SK-N-SH treated with all-trans-retinoic acid at 6 μM for 48 hours (cell line): ENCODE data around the gene OR52E1.

Experiments
- ATAC-seq: fragments of 200-7000 bp; cut with Tn5 transposase; 3 replicates; pipeline ENCODE4 v1.9.1; 2020; ENCODE audit warnings: mild to moderate bottlenecking, moderate library complexity
- ARNTL ChIP-seq: fragments of 450-650 bp; formaldehyde crosslinking; IDR thresholded peaks from 2 replicates; pipeline ENCODE4 v1.5.0; 2020; ENCODE audit warnings: low read depth, mild to moderate bottlenecking, moderate library complexity, borderline replicate concordance
- BACH2 ChIP-seq: fragments of 250-450 bp; sonication (Bioruptor Pico); IDR thresholded peaks from 2 replicates; pipeline ENCODE4 v1.9.0; 2021; ENCODE audit warnings: mild to moderate bottlenecking, borderline replicate concordance
- CSRNP3 ChIP-seq: fragments of 250-450 bp; sonication (Bioruptor Pico); IDR thresholded peaks from 2 replicates; pipeline ENCODE4 v1.5.1; 2021; ENCODE audit warnings: mild to moderate bottlenecking, moderate library complexity
- ESRRG ChIP-seq: fragments of 250-450 bp; sonication (Bioruptor Pico); IDR thresholded peaks from 2 replicates; pipeline ENCODE4 v1.6.1; 2021; ENCODE audit warnings: mild to moderate bottlenecking
- OSR1 ChIP-seq: fragments of 250-450 bp; sonication (Bioruptor Pico); IDR thresholded peaks from 2 replicates; pipeline ENCODE4 v1.8.0; 2022; ENCODE audit warnings: moderate library complexity, mild to moderate bottlenecking, inconsistent platforms
- PATZ1 ChIP-seq: fragments of 250-450 bp; sonication (Bioruptor Pico); IDR thresholded peaks from 2 replicates; pipeline ENCODE4 v1.8.0; 2020; ENCODE audit warnings: mild to moderate bottlenecking, moderate library complexity, borderline replicate concordance
- PPARA ChIP-seq: fragments of 250-450 bp; sonication (Bioruptor Pico); IDR thresholded peaks from 2 replicates; pipeline ENCODE4 v1.5.0; 2020; ENCODE audit warnings: mild to moderate bottlenecking, borderline replicate concordance
- RARB ChIP-seq: fragments of 250-450 bp; sonication (Bioruptor Pico); IDR thresholded peaks from 2 replicates; pipeline ENCODE4 v1.8.0; 2021; ENCODE audit warnings: mild to moderate bottlenecking, moderate library complexity
- SNAI2 ChIP-seq: fragments of 250-450 bp; sonication (Bioruptor Pico); IDR thresholded peaks from 2 replicates; pipeline ENCODE4 v1.5.0; 2020; ENCODE audit warnings: mild to moderate bottlenecking, moderate library complexity
- TCF4 ChIP-seq: fragments of 250-450 bp; sonication (Bioruptor Pico); IDR thresholded peaks from 2 replicates; pipeline ENCODE4 v1.8.0; 2021; ENCODE audit warnings: mild to moderate bottlenecking, moderate library complexity, borderline replicate concordance
- TOX ChIP-seq: fragments of 250-450 bp; sonication (Bioruptor Pico); IDR thresholded peaks from 2 replicates; pipeline ENCODE4 v1.8.0; 2021; ENCODE audit warnings: mild to moderate bottlenecking, moderate library complexity, borderline replicate concordance
- TSHZ2 ChIP-seq: fragments of 250-450 bp; sonication (Bioruptor Pico); IDR thresholded peaks from 2 replicates; pipeline ENCODE4 v1.5.0; 2020; ENCODE audit warnings: mild to moderate bottlenecking, moderate library complexity
- ZC3H10 ChIP-seq: fragments of 250-450 bp; sonication (Bioruptor Pico); IDR thresholded peaks from 2 replicates; pipeline ENCODE4 v1.5.1; 2021; ENCODE audit warnings: mild to moderate bottlenecking, moderate library complexity
- ZFP3 ChIP-seq: fragments of 250-450 bp; sonication (Bioruptor Pico); IDR thresholded peaks from 2 replicates; pipeline ENCODE4 v1.5.0; 2020; ENCODE audit warnings: mild to moderate bottlenecking, moderate library complexity
- ZNF565 ChIP-seq: fragments of 450-650 bp; formaldehyde crosslinking; conservative IDR thresholded peaks from 2 replicates; pipeline ENCODE4 v1.5.0; 2020; ENCODE audit warnings: low read depth, mild to moderate bottlenecking, moderate library complexity
- ZNF70 ChIP-seq: fragments of 450-650 bp; formaldehyde crosslinking; IDR thresholded peaks from 2 replicates; pipeline ENCODE4 v1.5.0; 2020; ENCODE audit warnings: mild to moderate bottlenecking, moderate library complexity
- ZNF8 ChIP-seq: fragments of 450-650 bp; formaldehyde crosslinking; IDR thresholded peaks from 2 replicates; pipeline ENCODE4 v1.5.0; 2020; ENCODE audit warnings: mild to moderate bottlenecking, moderate library complexity
- TF ChIP-seq, protein P1 (sequence below): fragments of 250-450 bp; sonication (Bioruptor Pico); IDR thresholded peaks from 2 replicates; pipeline ENCODE4 v1.5.1; 2020; ENCODE audit warnings: low read depth, mild to moderate bottlenecking, moderate library complexity

The OR52E1 gene

DNA sequence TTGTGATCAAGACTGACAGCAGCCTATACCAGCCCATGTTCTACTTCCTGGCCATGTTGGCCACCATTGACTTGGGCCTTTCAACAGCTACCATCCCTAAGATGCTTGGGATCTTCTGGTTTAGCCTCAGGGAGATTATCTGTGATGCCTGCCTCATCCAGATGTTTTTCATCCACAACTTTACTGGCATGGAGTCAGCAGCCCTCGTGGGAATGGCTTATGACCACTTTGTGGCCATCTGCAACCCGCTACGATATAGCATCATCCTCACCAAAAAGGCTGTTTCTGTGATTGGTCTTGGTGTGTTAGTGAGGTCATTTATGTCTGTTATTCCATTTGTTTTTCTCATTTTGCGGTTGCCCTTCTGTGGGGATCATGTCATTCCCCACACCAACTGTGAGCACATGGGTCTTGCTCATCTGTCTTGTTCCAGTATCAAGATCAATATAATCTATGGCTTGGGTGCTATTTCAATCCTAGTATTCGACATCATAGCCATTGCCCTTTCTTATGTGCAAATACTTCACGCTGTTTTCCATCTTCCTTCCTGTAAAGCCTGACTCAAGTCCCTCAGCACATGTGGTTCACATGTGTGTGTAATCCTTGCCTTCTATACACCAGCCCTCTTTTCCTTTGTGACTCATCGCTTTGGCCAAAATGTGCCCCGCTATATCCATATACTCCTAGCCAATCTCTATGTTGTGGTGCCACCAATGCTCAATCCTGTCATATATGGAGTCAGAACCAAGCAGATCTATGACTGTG, 23.6 kb downstream of the OR52E1 start (continued):
- TF ChIP-seq ESRRG (CRISPR knock-in tag): no peak

- TF ChIP-seq BACH2 (no peak), TCF4 (CRISPR knock-in tag) (no peak), OSR1 (CRISPR knock-in tag) (no peak), ZFP3 (no peak), PATZ1 (CRISPR knock-in tag) (no peak), ZC3H10 (CRISPR knock-in tag) (no peak), TOX (CRISPR knock-in tag) (no peak), TSHZ2 (no peak), PPARA (CRISPR knock-in tag) (no peak), ARNTL (no peak)
- TF ChIP-seq, protein P1, sequence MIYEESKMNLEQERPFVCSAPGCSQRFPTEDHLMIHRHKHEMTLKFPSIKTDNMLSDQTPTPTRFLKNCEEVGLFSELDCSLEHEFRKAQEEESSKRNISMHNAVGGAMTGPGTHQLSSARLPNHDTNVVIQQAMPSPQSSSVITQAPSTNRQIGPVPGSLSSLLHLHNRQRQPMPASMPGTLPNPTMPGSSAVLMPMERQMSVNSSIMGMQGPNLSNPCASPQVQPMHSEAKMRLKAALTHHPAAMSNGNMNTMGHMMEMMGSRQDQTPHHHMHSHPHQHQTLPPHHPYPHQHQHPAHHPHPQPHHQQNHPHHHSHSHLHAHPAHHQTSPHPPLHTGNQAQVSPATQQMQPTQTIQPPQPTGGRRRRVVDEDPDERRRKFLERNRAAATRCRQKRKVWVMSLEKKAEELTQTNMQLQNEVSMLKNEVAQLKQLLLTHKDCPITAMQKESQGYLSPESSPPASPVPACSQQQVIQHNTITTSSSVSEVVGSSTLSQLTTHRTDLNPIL (CRISPR knock-in tag): no peak
- ATAC-seq: no peak
Measured at GRCh38 chr11:5096011-5096410, 26.6 kb downstream of the OR52E1 start.

- TF ChIP-seq, protein P1 (CRISPR knock-in tag): no peak
- no peak for TF ChIP-seq TOX (CRISPR knock-in tag)
- no peak for TF ChIP-seq ZNF70 (CRISPR knock-in tag)
- TF ChIP-seq RARB (CRISPR knock-in tag): no peak
- no peak for TF ChIP-seq ZNF565 (CRISPR knock-in tag)
- no peak for TF ChIP-seq PATZ1 (CRISPR knock-in tag)
- TF ChIP-seq SNAI2 (CRISPR knock-in tag): no peak
- TF ChIP-seq PPARA (CRISPR knock-in tag): no peak
- TF ChIP-seq BACH2: no peak
- TF ChIP-seq ZC3H10 (CRISPR knock-in tag): no peak
- no peak for TF ChIP-seq ESRRG (CRISPR knock-in tag)
- no peak for TF ChIP-seq CSRNP3 (CRISPR knock-in tag)
- no peak for TF ChIP-seq ZNF8 (CRISPR knock-in tag)
- no peak for TF ChIP-seq OSR1 (CRISPR knock-in tag)
- TF ChIP-seq TCF4 (CRISPR knock-in tag): no peak
- no peak for TF ChIP-seq ARNTL
- no peak for ATAC-seq
Measured at GRCh38 chr11:5102246-5102645, 32.9 kb downstream of the OR52E1 start.
